C4-2B (cell line): ENCODE results near the gene KDM2A.

Experiments used
- ZFX ChIP-seq: fragments of 450-650 bp; IDR thresholded peaks from 2 replicates; pipeline ENCODE4 v1.6.1; 2017
- TF ChIP-seq, protein P1 (sequence below): fragments of 450-650 bp; conservative IDR thresholded peaks from 2 replicates; pipeline ENCODE4 v1.5.1; 2017; ENCODE audit warnings: mild to moderate bottlenecking

DNA sequence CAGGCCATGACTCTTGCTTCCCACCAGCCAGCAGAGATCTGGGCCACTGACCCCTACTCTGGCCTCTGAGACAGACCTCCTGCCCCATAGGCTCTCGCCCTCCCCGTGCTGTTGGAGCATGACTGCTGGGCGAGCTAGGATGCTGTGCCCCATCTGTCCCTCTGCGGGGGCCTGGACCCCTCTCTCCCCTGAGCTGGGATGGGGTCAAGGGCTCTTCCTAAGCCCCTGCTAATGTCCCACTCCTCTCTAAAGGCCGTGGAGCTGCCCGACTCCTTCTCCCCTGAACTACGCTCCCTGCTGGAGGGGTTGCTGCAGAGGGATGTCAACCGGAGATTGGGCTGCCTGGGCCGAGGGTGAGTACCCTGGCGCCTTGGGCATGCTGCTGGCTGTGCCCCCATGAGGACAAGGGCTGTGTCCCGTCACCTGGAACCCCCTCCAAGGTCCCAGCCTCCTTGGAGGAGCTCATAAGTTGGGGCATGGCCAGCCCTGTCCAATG is 163.9 kb downstream of the KDM2A start:
- TF ChIP-seq, protein P1, sequence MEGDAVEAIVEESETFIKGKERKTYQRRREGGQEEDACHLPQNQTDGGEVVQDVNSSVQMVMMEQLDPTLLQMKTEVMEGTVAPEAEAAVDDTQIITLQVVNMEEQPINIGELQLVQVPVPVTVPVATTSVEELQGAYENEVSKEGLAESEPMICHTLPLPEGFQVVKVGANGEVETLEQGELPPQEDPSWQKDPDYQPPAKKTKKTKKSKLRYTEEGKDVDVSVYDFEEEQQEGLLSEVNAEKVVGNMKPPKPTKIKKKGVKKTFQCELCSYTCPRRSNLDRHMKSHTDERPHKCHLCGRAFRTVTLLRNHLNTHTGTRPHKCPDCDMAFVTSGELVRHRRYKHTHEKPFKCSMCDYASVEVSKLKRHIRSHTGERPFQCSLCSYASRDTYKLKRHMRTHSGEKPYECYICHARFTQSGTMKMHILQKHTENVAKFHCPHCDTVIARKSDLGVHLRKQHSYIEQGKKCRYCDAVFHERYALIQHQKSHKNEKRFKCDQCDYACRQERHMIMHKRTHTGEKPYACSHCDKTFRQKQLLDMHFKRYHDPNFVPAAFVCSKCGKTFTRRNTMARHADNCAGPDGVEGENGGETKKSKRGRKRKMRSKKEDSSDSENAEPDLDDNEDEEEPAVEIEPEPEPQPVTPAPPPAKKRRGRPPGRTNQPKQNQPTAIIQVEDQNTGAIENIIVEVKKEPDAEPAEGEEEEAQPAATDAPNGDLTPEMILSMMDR = no peak
- TF ChIP-seq ZFX = no peak
